Testis (tissue), 3 donors: ENCODE data around the gene PF4V1. TPM values are rescaled to one million over a fixed set of nuclear protein-coding genes. Genes with fewer than 3 reads are reported as not detected.

ENCODE experiments used
- DNase-seq: peaks from one replicate; pipeline ENCODE4 v3.0.0-alpha.2; 2019
- H3K27ac ChIP-seq, 2 donors: fragments of 200-600 bp; sonication (generic); one replicate each; pipeline ENCODE4 v1.5.1; 2019
- H3K27me3 ChIP-seq: fragments of 200-600 bp; sonication (generic); one replicate; pipeline ENCODE4 v1.5.1; 2019
- H3K36me3 ChIP-seq: fragments of 200-600 bp; sonication (generic); one replicate; pipeline ENCODE4 v1.5.1; 2017; ENCODE audit warnings: low read depth; ENCODE audit errors: missing control alignments
- H3K4me1 ChIP-seq: fragments of 200-600 bp; sonication (generic); one replicate; pipeline ENCODE4 v1.5.1; 2019
- H3K4me3 ChIP-seq, 2 donors: fragments of 200-600 bp; sonication (generic); one replicate each; pipeline ENCODE4 v1.5.1; 2017 to 2019
- H3K9me3 ChIP-seq: fragments of 200-600 bp; sonication (generic); one replicate; pipeline ENCODE4 v1.5.1; 2017
- POLR2A ChIP-seq: fragments of 450-650 bp; IDR thresholded peaks from one replicate; pipeline ENCODE4 v1.6.1; 2017; ENCODE audit warnings: antibody characterized with exemption, mild to moderate bottlenecking, moderate library complexity
- WGBS, 2 donors: methylation state at CpG; one replicate each; pipeline ENCODE4 v1.1.5; 2018; 5-methylcytosine and 5-hydroxymethylcytosine counted together
- intact Hi-C: fragments of 100-400 bp; cut with DNase I; formaldehyde crosslinking; loops from one replicate; pipeline ENCODE4 v1.15.1; 2023; ENCODE audit warnings: low total_unique reads
- polyA plus RNA-seq: library from polyadenylated mRNA; stranded (reverse); fragments of 350-450 nt; fragmentation: Illumina TruSeq; extraction: RNeasy Lipid Tissue Mini Kit (QIAGEN cat#74804); gene quantifications from one replicate; pipeline ENCODE4 v1.2.3, GENCODE V29; 2014; ENCODE audit warnings: low read depth, low replicate concordance; ENCODE audit not compliant: insufficient read depth
- total RNA-seq, 2 donors: library from RNA; depleted of rRNA; stranded (reverse); fragments of >200 nt; gene quantifications; one replicate each; pipeline ENCODE4 v1.2.3, GENCODE V29; 2016
- TF ChIP-seq, protein P1 (sequence below), 3 experiments: fragments of 450-650 bp in 2 of 3; fragments of 200-600 bp in 1 of 3; sonication (generic) in 1 of 3; IDR thresholded peaks; one replicate each; pipeline ENCODE4 v1.5.1; 2016 to 2019; ENCODE audit warnings: antibody characterized with exemption in 3 of 3, mild to moderate bottlenecking in 2 of 3, moderate library complexity in 1 of 3

Gene PF4V1
- total and polyA plus RNA-seq, 3 donors from 2014 or later, result not detected

DNA sequence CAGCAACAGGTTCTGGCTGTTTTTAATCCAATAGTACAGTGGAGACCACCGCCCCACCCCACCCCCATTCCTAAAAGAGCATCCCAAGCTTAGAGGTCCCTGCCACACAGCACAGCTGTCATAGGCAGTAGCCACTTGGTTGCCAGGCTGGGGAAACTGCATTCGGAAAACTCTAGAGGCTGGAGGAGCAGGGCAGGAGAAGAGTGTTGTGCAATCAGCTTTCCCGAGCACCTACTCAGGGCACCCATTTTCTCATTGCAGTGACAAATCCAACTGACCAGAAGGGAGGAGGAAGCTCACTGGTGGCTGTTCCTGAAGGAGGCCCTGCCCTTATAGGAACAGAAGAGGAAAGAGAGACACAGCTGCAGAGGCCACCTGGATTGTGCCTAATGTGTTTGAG is 17.2 kb downstream of the PF4V1 start:
- H3K4me3 ChIP-seq, result no peak overlapping the region
- H3K27me3 ChIP-seq, result no peaks in the 10 kb centered on the region
- WGBS, 2 donors, result 58 to 74% methylated on average over 3 of the region's 3 CpGs
- DNase-seq, result no peak
- H3K36me3 ChIP-seq, result no peaks in the 10 kb centered on the region
- intact Hi-C loops, result no loop called here
- H3K9me3 ChIP-seq, result no peaks in the 10 kb centered on the region
- peaks cover 7% of the 10 kb centered on the region for H3K4me1 ChIP-seq
- TF ChIP-seq, protein P1, sequence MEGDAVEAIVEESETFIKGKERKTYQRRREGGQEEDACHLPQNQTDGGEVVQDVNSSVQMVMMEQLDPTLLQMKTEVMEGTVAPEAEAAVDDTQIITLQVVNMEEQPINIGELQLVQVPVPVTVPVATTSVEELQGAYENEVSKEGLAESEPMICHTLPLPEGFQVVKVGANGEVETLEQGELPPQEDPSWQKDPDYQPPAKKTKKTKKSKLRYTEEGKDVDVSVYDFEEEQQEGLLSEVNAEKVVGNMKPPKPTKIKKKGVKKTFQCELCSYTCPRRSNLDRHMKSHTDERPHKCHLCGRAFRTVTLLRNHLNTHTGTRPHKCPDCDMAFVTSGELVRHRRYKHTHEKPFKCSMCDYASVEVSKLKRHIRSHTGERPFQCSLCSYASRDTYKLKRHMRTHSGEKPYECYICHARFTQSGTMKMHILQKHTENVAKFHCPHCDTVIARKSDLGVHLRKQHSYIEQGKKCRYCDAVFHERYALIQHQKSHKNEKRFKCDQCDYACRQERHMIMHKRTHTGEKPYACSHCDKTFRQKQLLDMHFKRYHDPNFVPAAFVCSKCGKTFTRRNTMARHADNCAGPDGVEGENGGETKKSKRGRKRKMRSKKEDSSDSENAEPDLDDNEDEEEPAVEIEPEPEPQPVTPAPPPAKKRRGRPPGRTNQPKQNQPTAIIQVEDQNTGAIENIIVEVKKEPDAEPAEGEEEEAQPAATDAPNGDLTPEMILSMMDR (IDR thresholded peaks at IDR 0.05), result no peak
- TF ChIP-seq POLR2A, result no peak
- H3K27ac ChIP-seq, result no peak overlapping the region

GRCh38 chr4:73870768-73871167 is 17.7 kb downstream of the PF4V1 start:
- H3K36me3 ChIP-seq, result no peaks in the 10 kb centered on the region
- H3K4me3 ChIP-seq, result no peak overlapping the region
- 81 to 97% methylated on average over 1 of the region's 1 CpG for WGBS, 2 donors
- DNase-seq, result no peak
- H3K27ac ChIP-seq, result no peak overlapping the region
- H3K27me3 ChIP-seq, result no peaks in the 10 kb centered on the region
- TF ChIP-seq, protein P1 (IDR thresholded peaks at IDR 0.05), result no peak
- no peak for TF ChIP-seq POLR2A
- intact Hi-C loops, result no loop called here
- H3K4me1 ChIP-seq, result peaks cover 7% of the 10 kb centered on the region
- H3K9me3 ChIP-seq, result no peaks in the 10 kb centered on the region

DNA sequence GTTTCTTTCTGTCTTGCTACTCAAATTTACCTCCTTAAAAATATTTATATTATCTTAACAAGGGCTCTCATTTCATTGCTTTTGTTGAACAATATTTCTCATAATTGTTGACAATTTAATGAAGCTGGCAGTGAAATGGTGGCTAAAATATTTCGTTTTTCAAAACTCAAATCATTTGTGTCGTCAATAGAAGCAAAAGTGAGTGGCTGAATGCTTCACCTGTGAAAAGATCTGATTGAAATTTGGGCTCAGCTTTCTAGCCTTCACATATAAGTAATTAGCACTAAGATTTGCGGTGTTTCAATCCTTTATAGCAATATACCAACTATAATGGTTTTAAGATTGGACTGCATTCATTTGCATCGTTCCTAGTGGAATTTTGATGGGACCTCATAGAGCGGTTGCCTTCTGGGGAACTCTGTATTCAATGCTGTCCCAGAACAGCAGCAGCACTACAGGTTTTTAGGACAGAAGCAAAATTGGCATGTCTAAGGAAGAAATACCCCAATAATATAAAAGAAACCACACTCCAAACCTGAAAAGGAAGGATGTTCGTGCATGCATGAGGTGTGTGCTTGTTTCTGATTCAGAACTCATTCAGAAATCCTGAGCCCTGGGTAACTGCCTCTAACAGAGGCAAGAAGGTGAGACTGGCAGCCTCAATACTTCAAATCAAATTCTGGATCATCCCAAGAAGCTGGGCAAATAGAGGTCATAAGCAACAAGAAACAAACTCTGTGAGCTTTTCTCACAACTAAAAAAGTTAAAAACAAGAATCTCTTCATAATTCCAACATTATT is 18.6 kb downstream of the PF4V1 start:
- WGBS, 2 donors, result 86 to 90% methylated on average over 6 of the region's 6 CpGs
- TF ChIP-seq, protein P1 (IDR thresholded peaks at IDR 0.05), result no peak
- no peak for TF ChIP-seq POLR2A

GRCh38 chr4:73872316-73873108 is 19.4 kb downstream of the PF4V1 start:
- intact Hi-C loops, result no loop called here
- no peak overlapping the region for H3K27ac ChIP-seq
- WGBS, 2 donors, result 68 to 79% methylated on average over 2 of the region's 2 CpGs
- no peak overlapping the region for H3K4me3 ChIP-seq
- no peaks in the 10 kb centered on the region for H3K36me3 ChIP-seq
- DNase-seq, result no peak
- peaks cover 7% of the 10 kb centered on the region for H3K4me1 ChIP-seq
- TF ChIP-seq, protein P1 (IDR thresholded peaks at IDR 0.05), result no peak
- no peak for TF ChIP-seq POLR2A
- no peaks in the 10 kb centered on the region for H3K9me3 ChIP-seq
- no peaks in the 10 kb centered on the region for H3K27me3 ChIP-seq

More for the DNA sequence above, 18.6 kb downstream of the PF4V1 start:
- no peak for DNase-seq
- intact Hi-C loops, result no loop called here
- Histone ChIP-seq H3K4me1 (peaks cover 7% of the 10 kb centered on the region), H3K36me3 (no peaks in the 10 kb centered on the region), H3K27ac (no peak overlapping the region), H3K27me3 (no peaks in the 10 kb centered on the region), H3K9me3 (no peaks in the 10 kb centered on the region), H3K4me3 (no peak overlapping the region)
